Dendritic cell treated with granulocyte-macrophage colony-stimulating factor and Interleukin-4, amounts not matched to agents 40 ng/mL and 50 ng/mL, for 4 days (primary cell): ENCODE data around the gene PPFIA1.
A peak's percentile ranks its signal among the peaks of the same experiment; 100 is the strongest.

Experiments
- H3K27ac Mint-ChIP-seq: one replicate; pipeline ENCODE4 v1.8.0; 2022; ENCODE audit warnings: mild to moderate bottlenecking, mixed read lengths
- H3K27me3 Mint-ChIP-seq: one replicate; pipeline ENCODE4 v1.8.0; 2022; ENCODE audit warnings: mild to moderate bottlenecking, mixed read lengths
- H3K36me3 Mint-ChIP-seq: one replicate; pipeline ENCODE4 v1.8.0; 2022; ENCODE audit warnings: low read depth, mixed read lengths
- H3K4me1 Mint-ChIP-seq: one replicate; pipeline ENCODE4 v1.8.0; 2022; ENCODE audit warnings: low read depth, mixed read lengths
- H3K4me3 Mint-ChIP-seq: one replicate; pipeline ENCODE4 v1.8.0; 2022; ENCODE audit warnings: mild to moderate bottlenecking, moderate library complexity, mixed read lengths
- H3K9me3 Mint-ChIP-seq: one replicate; pipeline ENCODE4 v1.8.0; 2022; ENCODE audit warnings: mixed read lengths
- intact Hi-C: fragments of 100-400 bp; cut with micrococcal nuclease; formaldehyde crosslinking; loops from one replicate; pipeline ENCODE4 v1.15.0; 2022

PPFIA1 gene

GRCh38 chr11:70313945-70314344 lies 43.5 kb downstream of the PPFIA1 start:
- Mint-ChIP-seq H3K36me3 (peaks cover 42% of the 10 kb centered on the region), H3K27ac (peak overlapping the region; percentile 56), H3K27me3 (no peaks in the 10 kb centered on the region), H3K4me3 (peak overlapping the region; percentile 45), H3K4me1 (peaks cover 52% of the 10 kb centered on the region), H3K9me3 (no peaks in the 10 kb centered on the region)
- intact Hi-C loops = no loop called here

GRCh38 chr11:70314730-70315129 lies 44.2 kb downstream of the PPFIA1 start:
- intact Hi-C loops = loop anchor here (1.0 kb wide), 1 partner anchor 12 kb away; no protein-coding TSS in a partner anchor
- Mint-ChIP-seq H3K27me3 (no peaks in the 10 kb centered on the region), H3K4me1 (peaks cover 52% of the 10 kb centered on the region), H3K9me3 (no peaks in the 10 kb centered on the region), H3K27ac (peak overlapping the region; percentile 56), H3K36me3 (peaks cover 36% of the 10 kb centered on the region), H3K4me3 (peak overlapping the region; percentile 51)

GRCh38 chr11:70315716-70316115 lies 45.2 kb downstream of the PPFIA1 start:
- peaks cover 28% of the 10 kb centered on the region for H3K36me3 Mint-ChIP-seq
- H3K27ac Mint-ChIP-seq = peak overlapping the region; percentile 96
- intact Hi-C loops = loop anchor here (1.0 kb wide), 1 partner anchor 11 kb away; no protein-coding TSS in a partner anchor
- H3K9me3 Mint-ChIP-seq = no peaks in the 10 kb centered on the region
- H3K4me3 Mint-ChIP-seq = peak overlapping the region; percentile 84
- H3K27me3 Mint-ChIP-seq = no peaks in the 10 kb centered on the region
- H3K4me1 Mint-ChIP-seq = peaks cover 50% of the 10 kb centered on the region

- intact Hi-C loops = no loop called here
- H3K36me3 Mint-ChIP-seq = peaks cover 17% of the 10 kb centered on the region
- peaks cover 52% of the 10 kb centered on the region for H3K4me1 Mint-ChIP-seq
- H3K27me3 Mint-ChIP-seq = no peaks in the 10 kb centered on the region
- H3K27ac Mint-ChIP-seq = no peak overlapping the region
- H3K9me3 Mint-ChIP-seq = no peaks in the 10 kb centered on the region
- no peak overlapping the region for H3K4me3 Mint-ChIP-seq
These were observed 47.3 kb downstream of the PPFIA1 start for GRCh38 chr11:70317581-70318305.

GRCh38 chr11:70319396-70320076 lies 49.0 kb downstream of the PPFIA1 start:
- Mint-ChIP-seq H3K9me3 (no peaks in the 10 kb centered on the region), H3K27me3 (no peaks in the 10 kb centered on the region), H3K27ac (no peak overlapping the region), H3K4me1 (peaks cover 53% of the 10 kb centered on the region), H3K4me3 (no peak overlapping the region), H3K36me3 (peaks cover 6% of the 10 kb centered on the region)
- intact Hi-C loops = no loop called here

GRCh38 chr11:70322666-70323065 lies 52.2 kb downstream of the PPFIA1 start:
- Mint-ChIP-seq H3K9me3 (no peaks in the 10 kb centered on the region), H3K4me3 (no peak overlapping the region), H3K27me3 (no peaks in the 10 kb centered on the region), H3K4me1 (peaks cover 52% of the 10 kb centered on the region), H3K27ac (peak overlapping the region; percentile 72), H3K36me3 (peaks cover 18% of the 10 kb centered on the region)
- intact Hi-C loops = no loop called here

- Mint-ChIP-seq H3K4me3 (no peak overlapping the region), H3K27me3 (no peaks in the 10 kb centered on the region), H3K9me3 (no peaks in the 10 kb centered on the region), H3K27ac (peak overlapping the region; percentile 72), H3K4me1 (peaks cover 62% of the 10 kb centered on the region), H3K36me3 (peaks cover 29% of the 10 kb centered on the region)
- intact Hi-C loops = no loop called here
These were observed 53.3 kb downstream of the PPFIA1 start for GRCh38 chr11:70323806-70324205.

- H3K27me3 Mint-ChIP-seq = no peaks in the 10 kb centered on the region
- H3K4me1 Mint-ChIP-seq = peaks cover 63% of the 10 kb centered on the region
- peak overlapping the region; percentile 26 for H3K4me3 Mint-ChIP-seq
- no peaks in the 10 kb centered on the region for H3K9me3 Mint-ChIP-seq
- intact Hi-C loops = loop anchor here (5.0 kb wide), 1 partner anchor 52 kb away; the partner anchor contains the start of gene PPFIA1
- H3K36me3 Mint-ChIP-seq = peaks cover 32% of the 10 kb centered on the region
- H3K27ac Mint-ChIP-seq = peak overlapping the region; percentile 72
These were observed 54.1 kb downstream of the PPFIA1 start for GRCh38 chr11:70324376-70325115.

GRCh38 chr11:70325824-70326223 lies 55.3 kb downstream of the PPFIA1 start:
- no peaks in the 10 kb centered on the region for H3K9me3 Mint-ChIP-seq
- intact Hi-C loops = loop anchor here (1.0 to 5.0 kb wide), 2 partner anchors 11 to 54 kb away; partner anchors contain the start of gene PPFIA1
- H3K4me3 Mint-ChIP-seq = no peak overlapping the region
- H3K4me1 Mint-ChIP-seq = peaks cover 60% of the 10 kb centered on the region
- H3K27ac Mint-ChIP-seq = peak overlapping the region; percentile 83
- peaks cover 45% of the 10 kb centered on the region for H3K36me3 Mint-ChIP-seq
- H3K27me3 Mint-ChIP-seq = no peaks in the 10 kb centered on the region

- H3K4me1 Mint-ChIP-seq = peaks cover 55% of the 10 kb centered on the region
- no peaks in the 10 kb centered on the region for H3K9me3 Mint-ChIP-seq
- no peaks in the 10 kb centered on the region for H3K27me3 Mint-ChIP-seq
- H3K36me3 Mint-ChIP-seq = peaks cover 47% of the 10 kb centered on the region
- intact Hi-C loops = loop anchor here (1.0 to 5.0 kb wide), 2 partner anchors 11 to 54 kb away; partner anchors contain the start of gene PPFIA1
- H3K27ac Mint-ChIP-seq = peak overlapping the region; percentile 83
- H3K4me3 Mint-ChIP-seq = no peak overlapping the region
These were observed 55.9 kb downstream of the PPFIA1 start for GRCh38 chr11:70326365-70326811.

GRCh38 chr11:70326833-70327232 lies 56.3 kb downstream of the PPFIA1 start:
- H3K36me3 Mint-ChIP-seq = peaks cover 49% of the 10 kb centered on the region
- intact Hi-C loops = loop anchor here (1.0 to 5.0 kb wide), 2 partner anchors 12 to 55 kb away; partner anchors contain the start of gene PPFIA1
- no peaks in the 10 kb centered on the region for H3K27me3 Mint-ChIP-seq
- peak overlapping the region; percentile 83 for H3K27ac Mint-ChIP-seq
- H3K4me3 Mint-ChIP-seq = peak overlapping the region; percentile 44
- no peaks in the 10 kb centered on the region for H3K9me3 Mint-ChIP-seq
- peaks cover 53% of the 10 kb centered on the region for H3K4me1 Mint-ChIP-seq

- no peak overlapping the region for H3K4me3 Mint-ChIP-seq
- intact Hi-C loops = loop anchor here (5.0 kb wide), 1 partner anchor 55 kb away; the partner anchor contains the start of gene PPFIA1
These were observed 57.2 kb downstream of the PPFIA1 start for GRCh38 chr11:70327717-70328116.

GRCh38 chr11:70328556-70328955 lies 58.1 kb downstream of the PPFIA1 start:
- Mint-ChIP-seq H3K9me3 (no peaks in the 10 kb centered on the region), H3K36me3 (peaks cover 66% of the 10 kb centered on the region), H3K4me3 (no peak overlapping the region), H3K27me3 (no peaks in the 10 kb centered on the region), H3K4me1 (peaks cover 36% of the 10 kb centered on the region), H3K27ac (peak overlapping the region; percentile 83)
- intact Hi-C loops = loop anchor here (5.0 kb wide), 1 partner anchor 56 kb away; the partner anchor contains the start of gene PPFIA1

More at GRCh38 chr11:70327717-70328116, 57.2 kb downstream of the PPFIA1 start:
- peaks cover 45% of the 10 kb centered on the region for H3K4me1 Mint-ChIP-seq
- no peaks in the 10 kb centered on the region for H3K9me3 Mint-ChIP-seq
- no peaks in the 10 kb centered on the region for H3K27me3 Mint-ChIP-seq
- peaks cover 57% of the 10 kb centered on the region for H3K36me3 Mint-ChIP-seq
- peak overlapping the region; percentile 83 for H3K27ac Mint-ChIP-seq
